ENCODE data around the gene RNF166. TPM values are rescaled to one million over a fixed set of nuclear protein-coding genes. Genes with fewer than 3 reads are reported as not detected.

RNF166 gene
- total RNA-seq, 1 donor, result 14.5 TPM

DNA sequence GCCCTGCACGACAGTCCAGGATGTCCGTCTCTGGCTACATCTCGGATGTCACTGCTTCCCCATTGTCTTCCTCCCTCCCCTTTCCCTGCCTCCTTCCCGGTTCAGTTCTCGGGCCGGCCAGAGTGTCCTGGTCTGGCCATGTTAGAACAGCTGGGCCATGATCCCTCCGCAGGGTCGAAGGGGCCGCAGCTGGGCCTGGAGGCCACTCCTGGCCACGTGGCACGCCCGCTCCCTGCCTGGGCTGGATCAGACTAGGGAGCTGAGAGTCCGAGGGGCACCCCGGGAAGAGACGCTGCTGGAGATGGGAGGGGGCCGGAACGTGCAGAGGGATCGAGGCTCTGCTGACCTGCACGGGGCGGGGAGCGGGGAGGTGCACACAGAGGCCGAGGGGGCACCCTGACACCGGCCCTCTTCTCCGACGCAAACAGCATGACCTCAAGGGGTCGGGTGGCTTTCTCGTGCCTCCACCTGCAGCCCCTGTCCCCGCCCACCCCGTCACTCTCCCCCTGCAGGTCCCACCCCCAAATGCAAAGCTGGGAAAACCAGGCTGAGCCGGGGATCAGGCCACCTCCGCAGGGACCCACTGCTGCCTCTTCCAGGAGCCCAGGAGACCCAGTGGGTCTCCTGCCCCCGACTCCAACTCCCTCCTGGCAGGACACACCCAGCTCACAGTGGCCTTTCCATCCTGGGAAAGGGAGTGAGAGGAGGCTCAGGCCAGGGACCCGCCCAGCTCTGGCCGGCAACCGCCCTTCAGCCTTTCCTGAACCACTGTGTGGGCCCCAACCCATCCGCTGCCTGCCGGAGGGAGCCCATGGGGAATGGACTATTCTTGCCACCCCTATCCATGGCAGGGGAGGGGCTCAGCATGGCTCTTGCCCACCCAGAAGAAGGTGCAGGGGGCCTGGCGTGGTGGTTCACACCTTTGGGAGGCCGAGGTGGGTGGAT is 38.6 kb upstream of the RNF166 start:
- H4K20me1 ChIP-seq (ENCODE audit: insufficient read depth, low read length), result peaks cover 49% of the 10 kb centered on the region
- H3K79me2 ChIP-seq (ENCODE audit: insufficient read depth, low read length), result peaks cover 85% of the 10 kb centered on the region
- H3K36me3 ChIP-seq (ENCODE audit: insufficient read depth, low read length), result peaks cover 19% of the 10 kb centered on the region

DNA sequence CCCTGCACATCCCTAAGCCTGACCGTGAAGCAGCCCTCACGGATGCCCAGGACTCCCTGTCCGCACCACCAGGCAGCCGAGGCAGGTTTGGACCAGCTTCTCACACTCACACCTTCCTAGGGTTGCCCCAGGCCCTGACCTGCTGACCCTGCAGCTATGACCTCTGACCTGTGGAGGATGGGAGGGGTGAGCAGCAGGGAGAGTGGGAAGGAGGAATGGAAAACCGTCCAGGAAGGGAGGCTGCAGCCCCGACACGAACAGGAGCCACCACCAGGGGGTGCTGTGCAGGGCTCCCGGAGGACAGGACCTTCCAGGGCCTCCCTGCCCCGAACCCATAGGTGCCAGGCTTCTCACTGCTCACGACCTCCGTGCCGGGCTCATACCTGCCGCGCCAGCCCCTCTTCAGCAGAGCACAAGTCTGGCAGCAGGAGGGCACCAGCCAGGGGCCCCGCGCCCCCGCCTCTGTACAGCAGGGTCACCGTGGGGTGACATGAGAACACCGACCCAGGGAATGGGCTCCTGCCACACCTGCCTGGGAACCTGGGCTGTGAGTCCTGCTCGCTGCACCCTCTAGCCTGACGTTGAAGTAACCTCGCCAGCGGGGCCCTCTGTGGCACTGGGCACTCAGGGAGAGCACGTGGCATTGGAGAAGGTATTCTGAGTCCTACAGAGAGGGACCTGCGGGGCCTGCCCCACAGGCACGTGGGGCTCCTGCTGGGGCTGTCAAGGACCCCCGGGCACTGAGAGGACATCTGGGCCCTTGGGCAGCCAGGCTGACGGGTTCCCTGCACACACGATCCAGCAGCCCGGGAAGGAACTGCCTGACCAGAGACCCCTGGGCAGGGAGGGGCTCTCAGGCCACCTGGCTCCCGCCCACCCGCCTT is 37.7 kb upstream of the RNF166 start:
- DNase-seq (ENCODE audit: insufficient read length, low spot score, missing footprints), result peak; percentile 99

More for the DNA sequence above, 38.6 kb upstream of the RNF166 start:
- Histone ChIP-seq H3K9me3 (ENCODE audit: low read depth, low read length) (no peaks in the 10 kb centered on the region), H2AFZ (ENCODE audit: low read length) (no peak overlapping the region), H3K27ac (ENCODE audit: low read depth, low read length) (no peak overlapping the region), H3K27me3 (ENCODE audit: insufficient read depth, low read length) (no peaks in the 10 kb centered on the region), H3K4me1 (ENCODE audit: insufficient read depth, low read length) (no peaks in the 10 kb centered on the region), H3K4me3 (ENCODE audit: insufficient read depth, low read length) (no peak overlapping the region), H3K4me2 (ENCODE audit: insufficient read depth, low read length) (no peak overlapping the region)
- TF ChIP-seq, protein P1, sequence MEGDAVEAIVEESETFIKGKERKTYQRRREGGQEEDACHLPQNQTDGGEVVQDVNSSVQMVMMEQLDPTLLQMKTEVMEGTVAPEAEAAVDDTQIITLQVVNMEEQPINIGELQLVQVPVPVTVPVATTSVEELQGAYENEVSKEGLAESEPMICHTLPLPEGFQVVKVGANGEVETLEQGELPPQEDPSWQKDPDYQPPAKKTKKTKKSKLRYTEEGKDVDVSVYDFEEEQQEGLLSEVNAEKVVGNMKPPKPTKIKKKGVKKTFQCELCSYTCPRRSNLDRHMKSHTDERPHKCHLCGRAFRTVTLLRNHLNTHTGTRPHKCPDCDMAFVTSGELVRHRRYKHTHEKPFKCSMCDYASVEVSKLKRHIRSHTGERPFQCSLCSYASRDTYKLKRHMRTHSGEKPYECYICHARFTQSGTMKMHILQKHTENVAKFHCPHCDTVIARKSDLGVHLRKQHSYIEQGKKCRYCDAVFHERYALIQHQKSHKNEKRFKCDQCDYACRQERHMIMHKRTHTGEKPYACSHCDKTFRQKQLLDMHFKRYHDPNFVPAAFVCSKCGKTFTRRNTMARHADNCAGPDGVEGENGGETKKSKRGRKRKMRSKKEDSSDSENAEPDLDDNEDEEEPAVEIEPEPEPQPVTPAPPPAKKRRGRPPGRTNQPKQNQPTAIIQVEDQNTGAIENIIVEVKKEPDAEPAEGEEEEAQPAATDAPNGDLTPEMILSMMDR (IDR thresholded peaks at IDR 0.05; ENCODE audit: extremely low read depth, low read depth, low read length), result no peak
- DNase-seq (ENCODE audit: insufficient read length, low spot score, missing footprints), result no peak

DNA sequence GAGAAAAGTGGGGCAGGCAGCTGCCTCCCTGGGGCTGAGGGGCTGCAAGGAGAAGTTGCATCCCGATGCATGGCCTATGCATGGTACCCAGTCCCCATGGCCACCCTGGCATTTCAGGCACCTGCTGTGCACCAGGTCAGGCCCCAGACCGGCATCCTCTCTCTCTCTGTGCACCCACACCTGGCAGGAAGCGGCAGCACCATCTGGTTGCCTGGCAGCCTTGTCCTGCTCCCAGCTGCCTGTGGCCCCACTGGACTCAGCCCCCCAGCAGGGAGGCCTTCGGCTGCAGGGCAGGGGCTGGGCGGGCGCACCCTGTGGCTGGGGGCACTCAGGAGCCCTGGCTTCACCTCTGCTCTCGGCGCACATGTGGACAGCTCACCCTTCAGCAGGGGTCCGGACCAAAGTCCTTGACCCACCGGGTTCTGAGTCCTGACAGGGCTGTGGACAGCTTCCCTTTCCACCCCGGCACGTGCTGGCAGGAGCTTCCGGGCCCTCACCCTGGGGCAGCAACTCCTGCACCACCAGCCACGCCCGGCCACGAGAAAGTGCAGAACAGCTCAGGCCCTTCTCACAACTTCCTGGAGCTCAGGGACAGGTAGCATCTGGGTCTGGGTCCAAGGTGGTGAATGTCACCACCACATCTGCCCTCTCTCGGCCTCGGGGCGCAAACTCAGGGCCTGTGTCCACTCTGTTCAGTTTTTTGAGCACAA is 36.8 kb upstream of the RNF166 start:
- Histone ChIP-seq H3K79me2 (ENCODE audit: insufficient read depth, low read length) (peaks cover 80% of the 10 kb centered on the region), H3K27me3 (ENCODE audit: insufficient read depth, low read length) (no peaks in the 10 kb centered on the region), H3K4me2 (ENCODE audit: insufficient read depth, low read length) (no peak overlapping the region), H3K4me3 (ENCODE audit: insufficient read depth, low read length) (no peak overlapping the region), H3K27ac (ENCODE audit: low read depth, low read length) (no peak overlapping the region), H3K36me3 (ENCODE audit: insufficient read depth, low read length) (peaks cover 25% of the 10 kb centered on the region), H2AFZ (ENCODE audit: low read length) (no peak overlapping the region), H4K20me1 (ENCODE audit: insufficient read depth, low read length) (peaks cover 49% of the 10 kb centered on the region), H3K4me1 (ENCODE audit: insufficient read depth, low read length) (no peaks in the 10 kb centered on the region), H3K9me3 (ENCODE audit: low read depth, low read length) (no peaks in the 10 kb centered on the region)
- TF ChIP-seq, protein P1 (IDR thresholded peaks at IDR 0.05; ENCODE audit: extremely low read depth, low read depth, low read length), result no peak
- no peak for DNase-seq (ENCODE audit: insufficient read length, low spot score, missing footprints)

More for the DNA sequence above, 37.7 kb upstream of the RNF166 start:
- Histone ChIP-seq H3K4me1 (ENCODE audit: insufficient read depth, low read length) (no peaks in the 10 kb centered on the region), H3K4me3 (ENCODE audit: insufficient read depth, low read length) (no peak overlapping the region), H3K27ac (ENCODE audit: low read depth, low read length) (no peak overlapping the region), H3K27me3 (ENCODE audit: insufficient read depth, low read length) (no peaks in the 10 kb centered on the region), H3K4me2 (ENCODE audit: insufficient read depth, low read length) (no peak overlapping the region), H3K36me3 (ENCODE audit: insufficient read depth, low read length) (peaks cover 20% of the 10 kb centered on the region), H2AFZ (ENCODE audit: low read length) (no peak overlapping the region), H3K79me2 (ENCODE audit: insufficient read depth, low read length) (peaks cover 81% of the 10 kb centered on the region), H4K20me1 (ENCODE audit: insufficient read depth, low read length) (peaks cover 52% of the 10 kb centered on the region), H3K9me3 (ENCODE audit: low read depth, low read length) (no peaks in the 10 kb centered on the region)
- TF ChIP-seq, protein P1 (IDR thresholded peaks at IDR 0.05; ENCODE audit: extremely low read depth, low read depth, low read length), result peak; percentile 80
